ENCODE results near the gene PRR7.
"Not testable (repeated sequence)": the region's sequence is repeated elsewhere in the genome, so short reads cannot be mapped to it uniquely, and the experiment has no call there.

The PRR7 gene

GRCh38 chr5:177470759-177471536 lies 24.3 kb downstream of the PRR7 start:
- DNase-seq, result no peak

- DNase-seq, result no peak
Measured at GRCh38 chr5:177471610-177472356, 25.2 kb downstream of the PRR7 start.

- peak; percentile 50 for DNase-seq
Measured at GRCh38 chr5:177472460-177473442, 26.1 kb downstream of the PRR7 start.

GRCh38 chr5:177473443-177474001 lies 26.9 kb downstream of the PRR7 start, which contains the start of gene DBN1:
DBN1 (minus strand) TSS chr5:177473634; CDS start chr5:177473521, 113 bp downstream.
- DNase-seq, result no peak

- DNase-seq, result no peak
Measured at GRCh38 chr5:177474002-177474476, 27.4 kb downstream of the PRR7 start.

- DNase-seq, result no peak
Measured at GRCh38 chr5:177474846-177475562, 28.4 kb downstream of the PRR7 start.

GRCh38 chr5:177475563-177476427 lies 29.2 kb downstream of the PRR7 start:
- no peak for DNase-seq

- no peak for DNase-seq
Measured at GRCh38 chr5:177476531-177477233, 30.1 kb downstream of the PRR7 start.

- no peak for DNase-seq
Measured at GRCh38 chr5:177477701-177478477, 31.3 kb downstream of the PRR7 start.

- DNase-seq, result no peak
Measured at GRCh38 chr5:177478711-177479646, 32.4 kb downstream of the PRR7 start.

GRCh38 chr5:177479774-177480173 lies 33.2 kb downstream of the PRR7 start:
- DNase-seq, result no peak

- no peak for DNase-seq
Measured at GRCh38 chr5:177482359-177482795, 35.8 kb downstream of the PRR7 start.

- no peak for DNase-seq
Measured at GRCh38 chr5:177483042-177483441, 36.4 kb downstream of the PRR7 start.

GRCh38 chr5:177483994-177484901 lies 37.6 kb downstream of the PRR7 start:
- no peak for DNase-seq

- DNase-seq, result peak; percentile 19
Measured at GRCh38 chr5:177484902-177485549, 38.4 kb downstream of the PRR7 start.

GRCh38 chr5:177485753-177486152 lies 39.1 kb downstream of the PRR7 start:
- DNase-seq, result not testable (repeated sequence)

All from NCI-H2171 treated with DMSO at 0.1 percent for 48 hours (cell line).